ENCODE data around the gene PGAM5. TPM values are rescaled to one million over a fixed set of nuclear protein-coding genes. Genes with fewer than 3 reads are reported as not detected.

The PGAM5 gene
- total RNA-seq, 1 experiment from 2014 or later, result 191 TPM

DNA sequence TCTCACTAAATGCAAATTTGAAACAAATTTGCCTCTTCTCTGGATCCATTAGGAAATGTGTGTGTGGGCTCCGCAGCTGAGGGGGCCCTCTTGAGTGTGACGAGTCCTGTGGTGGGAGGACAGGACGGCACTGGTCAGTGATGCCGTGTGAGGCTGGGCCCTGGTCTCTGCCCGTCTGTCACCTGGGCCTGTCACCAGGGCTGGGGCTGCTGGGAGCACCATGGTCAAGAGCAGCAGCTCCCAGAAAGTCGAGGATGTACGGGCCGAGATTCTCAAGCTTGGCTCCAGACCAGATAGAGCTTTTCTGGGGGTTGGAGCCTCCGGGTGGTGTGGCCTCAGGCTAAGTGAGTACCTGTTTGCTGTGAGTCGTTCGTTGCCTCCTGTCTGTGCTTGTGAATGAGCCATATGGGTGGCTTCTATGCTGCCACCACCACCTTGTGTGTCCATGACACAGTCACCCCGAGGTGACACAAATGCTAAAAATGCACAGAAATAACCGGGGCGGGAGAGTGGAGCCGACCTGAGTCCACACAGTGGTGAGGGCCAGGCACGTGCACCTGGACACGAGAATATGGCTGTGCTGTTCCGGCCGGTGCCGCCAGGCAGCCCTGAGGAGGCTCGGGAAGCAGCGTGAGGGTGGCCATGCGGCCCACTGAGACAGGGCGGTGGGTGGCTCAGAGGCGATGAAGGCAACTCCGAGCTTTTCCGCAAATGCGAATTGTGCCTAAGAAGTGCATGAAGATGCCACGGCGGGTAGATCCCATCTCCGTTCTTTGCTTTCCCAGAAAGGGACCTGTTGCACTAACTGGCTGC is 8.7 kb downstream of the PGAM5 start:
- no peak for DNase-seq (ENCODE audit: low spot score)

DNA sequence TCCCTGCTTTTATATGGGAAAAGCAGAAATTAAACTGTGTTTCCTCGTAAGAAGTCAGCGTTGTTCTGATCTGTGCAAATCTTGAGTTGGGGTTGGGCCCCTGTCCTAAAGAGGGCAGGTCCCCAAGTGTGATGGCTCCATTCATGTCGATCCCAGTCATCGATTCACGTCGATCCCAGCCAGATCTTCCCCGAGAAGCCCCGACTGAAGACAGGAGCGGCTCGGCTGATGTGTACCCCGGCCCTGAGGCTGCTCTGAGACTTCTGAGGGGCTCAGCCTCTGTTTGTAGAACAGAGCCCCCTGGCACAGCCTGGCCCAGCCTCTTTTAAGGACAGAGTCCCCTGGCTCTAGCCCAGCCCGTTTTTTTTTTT is 9.3 kb downstream of the PGAM5 start:
- DNase-seq (ENCODE audit: low spot score), result no peak

DNA sequence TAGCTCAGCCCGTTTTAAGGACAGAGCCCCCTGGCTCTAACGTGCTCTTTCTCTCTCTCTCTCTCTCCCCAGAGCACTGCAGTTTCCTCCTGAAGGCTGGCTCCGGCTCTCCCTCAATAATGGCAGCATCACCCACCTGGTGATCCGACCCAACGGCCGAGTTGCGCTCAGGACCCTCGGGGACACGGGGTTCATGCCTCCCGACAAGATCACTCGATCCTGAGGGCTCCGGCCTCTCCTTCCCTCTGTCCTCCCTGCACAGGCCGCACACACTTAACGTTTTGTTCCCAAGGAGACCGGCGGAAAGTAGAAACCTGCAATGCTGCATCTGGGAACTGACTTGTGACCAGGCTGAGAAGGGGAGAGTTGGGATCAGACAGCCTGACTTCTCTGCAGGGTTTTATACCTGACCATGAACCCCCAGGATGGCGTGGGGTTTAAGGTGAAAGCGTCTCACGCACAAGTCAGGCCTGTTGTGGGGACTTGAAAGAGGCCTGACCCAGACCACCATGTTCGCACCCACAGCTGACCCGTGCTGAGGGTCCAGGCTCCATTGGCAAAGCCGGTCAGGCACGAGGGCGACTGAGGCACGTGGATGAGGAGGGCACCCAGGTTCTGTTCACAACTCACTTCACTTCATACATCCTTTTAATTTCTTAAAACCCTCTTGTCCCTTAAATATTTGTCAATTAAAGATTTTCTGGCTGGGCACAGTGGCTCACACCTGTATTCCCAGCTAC is 10.1 kb downstream of the PGAM5 start:
- DNase-seq (ENCODE audit: low spot score), result no peak

DNA sequence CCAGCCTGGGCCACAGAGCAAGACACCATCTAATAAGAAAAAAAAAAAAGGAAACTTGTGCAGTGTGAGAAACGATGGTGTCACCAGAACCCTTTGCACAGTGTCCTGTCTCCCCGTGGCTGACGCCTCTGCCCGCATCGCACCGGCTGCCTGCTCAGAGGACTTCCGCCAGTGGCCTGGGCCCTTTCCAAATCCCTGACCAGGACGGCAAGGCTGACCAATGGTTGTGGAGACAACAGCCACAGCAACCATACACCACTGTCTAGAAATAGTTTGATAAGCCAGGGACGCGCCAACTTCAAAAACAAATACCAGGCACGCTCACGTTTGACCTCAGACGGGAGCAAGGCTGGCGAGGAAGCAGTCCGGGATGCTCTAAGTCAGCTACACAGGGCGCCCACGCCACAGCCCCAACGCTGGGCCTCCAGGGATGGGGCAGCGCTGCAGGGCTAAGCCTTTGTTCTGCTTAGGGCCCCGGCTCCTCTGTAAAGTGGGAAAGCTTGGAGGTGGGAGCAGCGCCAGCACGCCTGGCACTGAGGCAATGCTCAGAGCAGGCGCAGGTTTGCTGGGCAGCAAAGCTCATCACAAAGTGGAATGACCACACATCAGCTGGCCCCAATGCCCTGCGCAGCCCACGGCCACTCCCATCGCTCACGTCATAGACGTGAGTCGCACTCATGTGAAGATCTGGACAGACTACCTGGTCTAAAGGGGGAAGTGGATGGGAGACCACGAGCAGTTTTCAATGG is 12.5 kb downstream of the PGAM5 start:
- DNase-seq (ENCODE audit: low spot score), result no peak

DNA sequence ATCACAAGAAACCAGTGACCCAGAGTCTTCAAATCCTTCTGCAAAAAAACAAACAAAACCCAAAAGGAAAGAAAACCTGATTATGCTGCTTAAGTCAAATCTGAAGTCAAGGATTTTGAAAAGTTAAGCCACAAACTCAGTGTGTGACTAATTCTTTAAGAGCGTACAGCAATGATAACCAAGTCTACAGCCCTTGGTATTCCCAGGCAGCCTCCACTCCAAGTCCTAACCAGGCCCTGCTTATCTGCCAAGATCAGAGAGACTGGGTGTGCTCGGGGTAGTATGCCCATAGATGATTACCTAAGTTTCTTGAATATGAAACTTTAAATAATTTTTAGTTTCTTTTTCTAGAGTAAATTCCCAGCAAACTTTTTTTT is 13.1 kb downstream of the PGAM5 start:
- DNase-seq (ENCODE audit: low spot score), result no peak

DNA sequence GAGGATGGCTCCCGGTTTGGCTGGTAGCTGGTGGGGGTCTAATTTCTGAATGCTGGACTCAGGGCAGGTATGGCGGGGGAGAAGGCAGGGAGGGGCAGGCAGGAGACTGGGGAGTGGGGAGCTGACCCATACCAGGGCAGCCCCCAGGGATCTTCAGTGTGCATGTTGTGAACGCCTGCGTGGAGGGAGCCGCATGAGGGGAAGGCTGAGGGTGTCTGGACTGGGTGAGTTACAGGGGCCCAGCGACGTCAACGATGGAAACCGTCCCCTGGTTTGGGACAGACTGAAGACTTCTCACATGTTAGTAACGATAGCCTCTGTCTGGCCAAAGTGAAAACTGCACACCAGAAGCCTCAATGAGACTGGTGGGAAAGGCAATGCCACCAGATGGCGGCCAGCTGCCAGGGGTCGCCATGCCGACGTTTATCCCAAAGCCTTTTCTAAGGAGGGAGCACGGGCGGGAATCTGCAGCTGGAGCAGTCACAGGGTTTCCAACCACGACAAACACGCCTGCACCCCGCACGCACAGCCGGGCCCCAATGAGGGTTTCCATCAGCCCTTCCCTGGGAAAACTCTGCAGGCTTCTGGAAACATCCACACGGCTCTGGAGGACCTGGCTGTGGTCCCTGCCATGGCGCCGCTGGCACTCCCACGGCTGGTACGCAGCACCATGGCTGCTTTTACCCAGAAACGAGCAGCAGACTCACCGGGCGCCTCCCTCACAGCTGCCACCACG is 14.0 kb downstream of the PGAM5 start:
- DNase-seq (ENCODE audit: low spot score), result no peak

DNA sequence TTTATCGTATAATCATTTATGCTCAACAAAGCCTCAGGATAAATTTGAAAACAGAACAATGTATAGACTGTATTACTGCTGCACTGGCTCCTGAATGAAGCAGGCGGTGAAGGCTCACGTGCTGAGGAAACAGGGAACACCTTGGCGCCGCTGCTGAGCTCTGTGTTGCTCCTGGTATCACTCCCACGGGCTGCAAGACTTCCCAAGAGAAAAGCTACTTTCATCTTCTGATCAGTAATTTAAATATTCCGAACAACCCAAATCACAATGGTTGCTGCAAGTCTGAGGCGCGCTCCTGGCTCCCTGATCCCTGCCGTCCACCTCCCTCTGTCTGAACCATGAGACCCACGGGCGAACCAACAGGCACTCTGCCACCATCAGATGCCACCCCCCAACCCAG is 15.7 kb downstream of the PGAM5 start:
- DNase-seq (ENCODE audit: low spot score), result no peak

DNA sequence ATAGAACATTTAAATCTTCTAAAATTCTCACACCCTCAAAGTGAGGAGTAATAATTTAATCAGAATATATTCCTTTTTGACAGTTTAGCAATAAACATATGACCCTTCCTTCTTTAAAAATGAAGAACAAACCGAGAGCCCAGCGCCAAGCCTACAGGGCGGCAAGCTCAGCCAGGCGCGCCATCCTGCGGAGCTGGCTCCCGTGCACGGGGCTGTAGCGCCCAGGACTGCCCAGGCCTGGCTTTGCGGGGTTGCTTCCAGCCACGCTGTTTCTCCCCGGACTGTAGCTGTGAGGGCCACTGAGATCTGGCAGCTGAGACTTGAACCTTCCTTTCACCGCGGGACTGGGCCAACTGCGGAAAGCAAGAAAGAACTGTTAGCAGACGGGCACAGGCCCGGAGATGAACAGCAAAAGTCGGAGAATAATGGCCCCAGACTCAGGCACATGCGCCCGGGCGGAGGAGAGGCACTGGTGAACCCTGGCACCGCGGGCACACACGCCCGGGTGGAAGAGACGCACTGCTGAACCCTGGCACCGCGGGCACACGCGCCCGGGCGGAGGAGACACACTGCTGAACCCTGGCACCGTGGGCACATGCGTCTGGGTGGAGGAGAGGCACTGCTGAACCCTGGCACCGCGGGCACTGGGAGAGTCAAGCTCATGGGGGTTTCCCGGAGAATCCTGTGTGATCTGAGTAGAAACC is 16.6 kb downstream of the PGAM5 start:
- no peak for DNase-seq (ENCODE audit: low spot score)

DNA sequence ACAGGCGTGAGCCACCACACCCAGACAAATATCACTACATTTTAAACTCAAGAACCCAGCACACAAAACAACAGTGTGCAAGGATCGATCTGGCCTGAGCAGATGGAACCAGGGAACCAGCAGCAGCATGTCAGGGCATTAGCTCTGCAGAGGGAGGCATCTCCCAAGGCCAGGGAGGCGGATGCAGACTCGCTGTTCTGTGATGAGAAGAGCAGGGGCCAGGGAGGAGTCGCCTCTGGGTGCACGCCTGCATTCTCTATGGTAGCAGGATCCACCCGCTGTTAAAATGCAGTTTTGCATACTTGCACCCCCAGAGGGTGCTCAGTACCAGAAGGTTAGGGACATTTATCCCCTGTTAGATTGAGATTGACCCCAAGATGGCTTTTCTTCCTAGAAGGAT is 17.9 kb downstream of the PGAM5 start:
- no peak for DNase-seq (ENCODE audit: low spot score)

DNA sequence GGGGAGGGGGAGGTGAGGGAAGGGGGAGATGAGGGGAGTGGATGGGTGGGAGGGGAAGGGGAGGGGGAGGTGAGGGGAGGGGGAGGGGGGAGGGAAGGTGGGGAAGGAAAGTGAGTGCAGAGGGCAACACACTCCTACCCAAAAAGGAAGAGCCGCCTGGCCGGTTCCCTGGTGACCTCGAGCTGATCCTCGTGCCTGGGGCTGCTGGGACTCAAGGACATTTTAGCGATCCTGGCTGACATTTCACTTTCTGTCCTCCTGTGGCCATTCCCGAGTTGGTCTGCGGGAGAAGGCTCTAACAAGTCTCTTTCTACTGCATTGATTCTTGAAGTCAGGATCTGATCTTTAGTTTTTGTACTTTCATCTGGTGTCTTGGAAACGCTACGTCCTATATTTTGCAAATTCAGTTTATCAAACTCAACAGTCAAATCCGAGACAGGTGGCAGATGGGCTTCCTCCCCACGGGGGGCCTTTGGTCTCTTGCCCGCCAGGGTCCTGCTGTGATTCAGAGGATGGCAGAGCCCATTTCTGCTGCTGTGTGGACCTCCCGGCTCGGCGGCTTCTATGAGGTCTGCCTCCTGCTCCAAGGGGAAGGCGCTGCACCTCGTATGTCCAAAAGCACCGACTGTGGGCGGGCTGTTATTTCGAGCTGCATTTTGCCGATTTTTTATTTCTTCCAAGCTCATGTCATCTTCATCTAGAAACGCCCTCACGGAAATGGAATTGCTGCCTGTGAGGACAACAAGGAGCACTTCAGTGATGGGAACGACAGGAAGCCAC is 19.1 kb downstream of the PGAM5 start:
- DNase-seq (ENCODE audit: low spot score), result no peak

DNA sequence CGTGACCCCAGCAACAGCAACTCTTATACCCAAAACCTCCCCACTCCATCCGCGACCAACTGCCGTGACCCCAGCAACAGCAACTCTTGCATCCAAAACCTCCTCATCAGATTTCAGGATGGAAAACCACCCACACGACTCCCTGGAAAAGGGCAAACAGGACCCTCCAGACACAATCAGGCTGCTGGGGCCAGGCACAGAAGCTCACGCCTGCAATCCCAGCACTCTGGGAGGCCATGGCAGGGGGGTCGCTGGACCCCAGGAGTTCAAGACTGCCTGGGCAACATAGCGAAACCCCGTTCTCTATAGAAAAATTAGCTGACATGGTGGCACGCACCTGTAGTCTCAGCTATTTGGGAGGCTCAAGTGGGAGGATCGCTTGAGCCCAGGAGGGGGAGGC is 19.7 kb downstream of the PGAM5 start:
- no peak for DNase-seq (ENCODE audit: low spot score)

DNA sequence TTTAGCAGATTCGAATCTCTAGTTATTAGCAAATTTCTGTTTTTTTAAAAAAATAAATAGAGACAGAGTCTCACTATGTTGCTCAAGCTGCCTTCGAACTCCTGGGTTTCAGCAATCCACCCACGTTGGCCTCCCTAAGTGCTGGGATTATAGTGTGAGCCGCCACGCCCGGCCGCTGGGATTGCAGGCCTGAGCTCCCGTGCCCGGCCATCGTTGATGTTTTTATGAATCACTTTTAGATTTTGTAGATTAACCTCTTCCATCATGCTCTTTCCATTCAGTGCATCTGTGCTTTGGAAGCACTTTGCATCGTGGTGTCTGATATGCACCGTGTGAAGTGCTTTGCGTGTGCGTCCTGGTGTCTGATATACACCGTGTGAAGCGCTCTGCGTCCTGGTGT is 20.9 kb downstream of the PGAM5 start:
- no peak for DNase-seq (ENCODE audit: low spot score)

DNA sequence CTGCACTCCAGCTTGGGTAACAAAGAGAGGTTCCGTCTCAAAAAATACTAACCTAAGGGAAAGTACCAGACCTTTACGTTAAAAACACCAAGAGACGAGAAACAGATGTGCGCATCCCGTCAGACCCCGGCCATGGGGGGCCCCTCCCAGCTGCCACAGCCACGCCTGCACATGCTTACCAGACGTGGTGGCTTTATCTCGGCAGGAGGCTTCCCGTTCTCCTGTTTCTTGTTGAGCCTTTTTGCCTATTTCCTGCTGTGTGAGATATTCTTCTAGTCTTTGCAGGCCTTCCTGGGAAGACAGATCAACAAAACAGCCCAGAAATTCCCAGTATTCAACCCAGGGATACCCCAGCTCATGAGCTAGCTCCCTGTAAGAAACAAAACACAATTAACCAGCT is 23.6 kb downstream of the PGAM5 start:
- DNase-seq (ENCODE audit: low spot score), result no peak

DNA sequence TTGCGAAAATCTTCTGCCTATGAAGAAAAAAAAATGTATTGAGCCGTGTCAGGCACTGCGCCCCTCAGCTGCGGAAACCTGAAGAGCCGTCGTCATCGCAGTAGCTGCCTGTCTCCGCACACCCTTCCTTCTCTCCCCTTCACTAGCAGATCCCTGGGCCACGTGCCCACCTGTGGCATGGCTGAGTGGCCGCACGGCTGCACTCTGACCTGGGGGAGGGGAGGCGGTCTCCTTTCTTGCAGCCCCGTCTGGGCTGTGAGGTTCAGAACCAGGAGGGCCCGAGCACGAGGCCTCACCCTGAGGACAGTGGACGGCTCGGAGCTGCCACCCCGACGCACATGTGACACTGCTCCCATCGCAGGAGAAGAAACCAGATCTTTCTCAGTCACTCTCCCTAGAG is 24.9 kb downstream of the PGAM5 start:
- no peak for DNase-seq (ENCODE audit: low spot score)

DNA sequence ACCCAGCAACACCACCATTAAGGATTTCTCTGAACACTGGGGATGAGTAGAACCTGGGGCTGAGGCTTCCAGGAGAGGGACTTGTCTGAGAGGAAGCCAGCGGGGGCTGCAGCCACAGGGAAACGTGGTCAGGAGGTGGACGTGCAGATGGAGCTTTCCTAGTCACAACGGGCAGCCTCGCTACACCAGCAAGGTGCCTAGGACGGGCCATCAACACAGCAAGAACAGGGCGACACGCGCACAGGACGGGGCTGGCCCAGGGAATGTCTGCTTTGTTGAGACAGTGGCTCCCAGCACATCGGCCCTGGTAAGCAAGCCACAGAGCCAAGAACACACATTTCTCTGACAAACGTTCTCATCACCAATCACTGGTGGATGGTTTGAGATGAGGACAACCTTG is 25.7 kb downstream of the PGAM5 start:
- no peak for DNase-seq (ENCODE audit: low spot score)

DNA sequence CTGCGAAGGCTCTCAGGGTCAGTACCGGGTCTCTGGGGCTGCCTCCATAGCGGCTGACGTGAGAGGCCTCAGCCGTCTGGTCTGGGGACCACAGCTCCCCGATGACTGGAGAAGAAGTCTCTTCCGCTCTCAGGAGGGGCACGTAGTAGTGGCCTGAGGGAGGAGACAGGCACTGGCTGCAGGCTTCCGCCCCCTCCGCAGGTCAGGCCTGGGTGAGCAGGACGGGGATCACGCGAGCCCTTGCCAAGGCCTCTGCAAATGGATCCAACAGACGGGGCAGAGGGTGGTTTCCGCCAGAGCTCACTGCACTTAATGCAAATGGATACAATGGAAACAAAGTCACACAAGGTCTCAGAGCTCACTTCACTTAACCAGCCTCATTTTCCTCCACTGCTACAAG is 26.3 kb downstream of the PGAM5 start:
- no peak for DNase-seq (ENCODE audit: low spot score)

DNA sequence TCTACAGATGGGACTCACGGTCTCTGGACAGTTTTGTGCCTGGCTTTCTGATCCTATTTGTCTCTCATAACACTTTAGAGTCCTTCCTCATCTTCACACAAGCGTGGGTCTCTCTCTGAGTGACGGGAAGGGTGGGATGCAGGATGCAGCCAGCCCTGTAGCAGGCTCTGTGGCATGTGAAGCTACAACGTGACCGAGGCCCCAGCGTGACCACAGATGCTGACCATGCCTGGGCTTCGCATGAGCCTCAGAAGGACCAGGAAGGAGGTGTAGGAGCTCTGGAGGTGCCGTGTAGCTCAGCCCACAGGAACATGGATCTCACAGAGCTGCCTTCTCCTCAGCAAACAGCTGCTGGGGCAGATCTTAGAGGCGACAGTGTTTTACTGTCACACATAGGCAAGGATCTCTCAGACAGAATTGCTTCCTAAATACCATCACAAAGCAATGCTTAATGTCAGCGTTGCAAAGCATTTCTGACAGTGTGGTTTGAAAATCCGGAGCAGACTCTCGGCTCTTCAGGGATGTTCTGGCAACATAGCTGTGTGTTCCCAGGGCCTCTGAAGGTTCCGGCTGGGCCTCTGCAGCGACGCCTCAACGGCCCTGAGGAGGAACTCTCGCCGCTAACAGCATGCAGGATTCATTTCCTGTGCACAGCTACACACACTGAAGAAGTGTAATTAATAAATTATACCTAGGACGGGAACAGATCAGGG is 29.1 kb downstream of the PGAM5 start:
- DNase-seq (ENCODE audit: low spot score), result no peak

DNA sequence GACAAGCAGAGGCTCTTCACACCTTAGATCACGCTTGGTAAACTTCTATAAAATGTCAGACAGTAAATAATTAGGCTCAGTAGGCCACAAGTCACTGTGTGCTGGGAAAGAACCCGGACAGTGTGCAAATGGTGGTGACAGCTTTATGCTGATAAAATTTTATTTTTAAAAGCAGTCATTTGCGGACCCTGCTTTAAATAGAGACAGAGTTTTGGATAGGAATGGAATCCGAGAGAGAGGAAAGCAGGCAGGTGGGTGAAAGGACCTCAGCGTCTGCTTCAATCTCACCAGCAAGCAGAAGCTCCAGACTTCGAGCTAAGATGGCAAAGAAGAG is 29.6 kb downstream of the PGAM5 start:
- no peak for DNase-seq (ENCODE audit: low spot score)

DNA sequence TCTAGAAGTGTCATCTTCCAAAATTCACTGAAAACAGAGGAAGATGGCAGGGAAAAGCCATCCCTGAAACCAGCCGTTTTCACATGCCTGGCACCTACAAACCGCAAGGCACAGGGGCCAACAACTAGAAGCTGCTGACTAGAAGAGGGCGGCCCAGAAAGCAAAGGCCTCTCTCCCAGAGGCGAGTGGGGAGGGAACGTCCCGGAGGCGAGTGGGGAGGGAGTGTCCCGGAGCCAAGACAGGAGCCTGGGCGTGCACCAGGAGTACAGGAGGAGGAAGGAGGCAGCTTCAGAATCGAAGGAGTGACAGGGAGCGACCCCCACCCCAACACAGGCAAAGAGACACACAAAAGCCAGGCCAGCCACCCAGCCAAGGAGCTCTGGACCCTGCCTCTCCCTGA is 30.0 kb downstream of the PGAM5 start:
- no peak for DNase-seq (ENCODE audit: low spot score)

DNA sequence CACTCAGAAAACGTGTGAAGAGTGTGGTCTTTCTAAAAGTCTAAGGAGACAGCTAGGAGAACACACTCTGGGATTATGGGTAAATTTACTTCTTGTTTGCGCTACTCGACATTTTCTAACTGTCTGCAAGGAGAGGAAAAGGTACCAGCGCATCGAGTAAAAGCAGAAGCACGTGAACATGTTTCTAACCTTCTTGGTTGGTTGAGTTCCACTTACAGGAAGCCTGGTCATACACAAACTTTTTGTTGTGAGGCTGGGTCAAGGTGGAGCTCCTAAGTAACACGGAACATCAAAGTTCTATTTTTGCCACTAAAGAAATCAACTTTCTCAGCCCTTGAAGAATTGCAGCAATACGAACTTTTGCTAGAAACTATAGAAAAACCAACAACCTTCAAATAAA is 31.0 kb downstream of the PGAM5 start:
- no peak for DNase-seq (ENCODE audit: low spot score)

Measured in HT-29 (cell line).